Astrocyte of the spinal cord (primary cell): Measurements from ENCODE around the gene PANK2.
A peak's percentile ranks its signal among the peaks of the same experiment; 100 is the strongest.
"Not testable (repeated sequence)": the region's sequence is repeated elsewhere in the genome, so short reads cannot be mapped to it uniquely, and the experiment has no call there.

Source experiments
- DNase-seq: peaks from one replicate; pipeline ENCODE4 v3.0.0; 2011; ENCODE audit warnings: low read depth, low spot score
- H3K4me3 ChIP-seq: 2 replicates; pipeline ENCODE4 v1.5.1; 2011; ENCODE audit warnings: low read depth, mild to moderate bottlenecking, low read length, moderate library complexity
- in situ Hi-C: cut with HindIII; loops from 2 replicates; pipeline ENCODE4 v1.10.0; 2017; ENCODE audit warnings: low sequenced_read_pairs
- TF ChIP-seq, protein P1 (sequence below): IDR thresholded peaks from 2 replicates; pipeline ENCODE4 v1.5.1; 2012; ENCODE audit warnings: low read depth, mild to moderate bottlenecking, low read length, inconsistent platforms

The PANK2 gene

DNA sequence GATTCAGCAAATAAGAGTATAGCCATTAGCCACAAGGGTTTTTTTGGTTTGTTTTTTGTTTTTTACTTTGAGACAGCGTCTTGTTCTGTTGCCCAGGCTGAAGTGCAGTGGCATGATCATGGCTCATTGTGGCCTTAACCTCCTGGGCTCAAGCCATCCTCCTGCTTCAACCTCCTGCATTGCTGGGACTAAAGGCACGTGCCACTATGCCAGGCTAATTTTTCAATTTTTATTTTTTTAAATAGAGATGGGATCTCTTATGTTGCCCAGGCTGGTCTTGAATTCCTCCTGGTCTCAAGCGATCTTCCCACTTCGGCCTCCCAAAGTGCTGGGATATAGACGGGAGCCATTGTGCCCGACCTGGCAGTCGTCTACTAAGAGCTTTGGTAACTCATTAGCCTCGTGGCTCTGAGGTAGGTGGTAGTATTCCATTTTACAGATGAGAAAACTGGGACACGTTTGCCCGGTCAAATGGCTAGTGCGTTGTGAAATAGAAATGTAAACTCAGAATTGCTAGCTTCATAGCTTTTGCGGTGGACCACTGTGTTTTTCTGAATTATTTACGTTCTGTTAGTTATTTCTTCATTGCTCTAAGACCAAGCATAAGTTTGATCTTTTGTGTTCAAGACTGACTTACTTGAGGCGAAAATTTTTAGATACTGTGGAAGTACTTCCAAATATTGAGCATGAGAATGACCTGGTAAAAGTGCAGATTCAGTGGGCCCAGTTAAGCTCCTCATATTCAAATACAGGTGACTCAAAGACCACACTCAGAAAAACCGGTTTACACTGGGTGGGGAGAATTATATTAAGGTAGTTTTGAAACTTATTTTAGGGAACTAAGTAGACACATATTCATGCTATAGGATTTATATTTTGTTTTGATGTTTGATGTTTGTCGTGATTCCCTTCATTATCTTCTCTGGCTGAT lies 2.1 kb downstream of the PANK2 start:
- TF ChIP-seq, protein P1, sequence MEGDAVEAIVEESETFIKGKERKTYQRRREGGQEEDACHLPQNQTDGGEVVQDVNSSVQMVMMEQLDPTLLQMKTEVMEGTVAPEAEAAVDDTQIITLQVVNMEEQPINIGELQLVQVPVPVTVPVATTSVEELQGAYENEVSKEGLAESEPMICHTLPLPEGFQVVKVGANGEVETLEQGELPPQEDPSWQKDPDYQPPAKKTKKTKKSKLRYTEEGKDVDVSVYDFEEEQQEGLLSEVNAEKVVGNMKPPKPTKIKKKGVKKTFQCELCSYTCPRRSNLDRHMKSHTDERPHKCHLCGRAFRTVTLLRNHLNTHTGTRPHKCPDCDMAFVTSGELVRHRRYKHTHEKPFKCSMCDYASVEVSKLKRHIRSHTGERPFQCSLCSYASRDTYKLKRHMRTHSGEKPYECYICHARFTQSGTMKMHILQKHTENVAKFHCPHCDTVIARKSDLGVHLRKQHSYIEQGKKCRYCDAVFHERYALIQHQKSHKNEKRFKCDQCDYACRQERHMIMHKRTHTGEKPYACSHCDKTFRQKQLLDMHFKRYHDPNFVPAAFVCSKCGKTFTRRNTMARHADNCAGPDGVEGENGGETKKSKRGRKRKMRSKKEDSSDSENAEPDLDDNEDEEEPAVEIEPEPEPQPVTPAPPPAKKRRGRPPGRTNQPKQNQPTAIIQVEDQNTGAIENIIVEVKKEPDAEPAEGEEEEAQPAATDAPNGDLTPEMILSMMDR = no peak
- no peak for DNase-seq
- peak overlapping the region; percentile 88 for H3K4me3 ChIP-seq
- in situ Hi-C loops = no loop called here

DNA sequence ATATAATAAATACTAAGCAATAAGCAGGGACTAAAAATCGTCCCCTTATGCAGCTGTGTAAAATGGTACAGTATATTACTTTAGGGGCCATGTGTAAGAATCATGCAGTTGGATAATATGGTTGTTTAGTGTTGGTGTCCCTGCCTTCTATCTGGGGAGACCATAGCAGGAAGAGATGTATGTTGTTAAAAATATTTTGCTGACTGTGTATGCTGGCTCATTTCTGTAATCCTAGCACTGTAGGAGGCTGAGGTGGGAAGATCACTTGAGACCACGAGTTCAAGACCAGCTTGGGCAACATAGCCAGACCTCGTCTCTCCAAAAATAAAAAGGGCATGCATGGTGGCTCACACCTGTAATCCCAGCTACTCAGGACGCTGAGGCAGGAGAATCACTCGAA lies 5.6 kb downstream of the PANK2 start:
- no peak for DNase-seq
- H3K4me3 ChIP-seq = no peak overlapping the region
- in situ Hi-C loops = no loop called here
- TF ChIP-seq, protein P1 = no peak

DNA sequence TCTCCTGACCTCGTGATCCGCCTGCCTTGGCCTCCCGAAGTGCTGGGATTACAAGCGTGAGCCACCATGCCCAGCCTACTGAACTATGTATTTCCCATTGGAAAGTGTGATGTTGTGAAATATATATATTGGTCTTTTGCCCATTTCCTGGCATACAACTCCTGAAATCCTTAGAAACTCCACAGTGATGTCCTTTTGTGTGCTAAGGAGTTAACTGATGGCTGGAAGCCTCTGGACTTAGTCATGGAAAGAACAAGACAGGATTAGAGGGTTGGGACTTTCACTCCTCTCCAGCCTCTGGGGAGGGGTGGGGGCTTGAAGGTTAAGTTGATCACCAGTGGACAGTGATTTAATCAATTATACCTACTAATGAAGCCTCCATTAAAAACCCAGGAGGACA lies 7.1 kb downstream of the PANK2 start:
- in situ Hi-C loops = no loop called here
- no peak overlapping the region for H3K4me3 ChIP-seq
- TF ChIP-seq, protein P1 = no peak
- no peak for DNase-seq

DNA sequence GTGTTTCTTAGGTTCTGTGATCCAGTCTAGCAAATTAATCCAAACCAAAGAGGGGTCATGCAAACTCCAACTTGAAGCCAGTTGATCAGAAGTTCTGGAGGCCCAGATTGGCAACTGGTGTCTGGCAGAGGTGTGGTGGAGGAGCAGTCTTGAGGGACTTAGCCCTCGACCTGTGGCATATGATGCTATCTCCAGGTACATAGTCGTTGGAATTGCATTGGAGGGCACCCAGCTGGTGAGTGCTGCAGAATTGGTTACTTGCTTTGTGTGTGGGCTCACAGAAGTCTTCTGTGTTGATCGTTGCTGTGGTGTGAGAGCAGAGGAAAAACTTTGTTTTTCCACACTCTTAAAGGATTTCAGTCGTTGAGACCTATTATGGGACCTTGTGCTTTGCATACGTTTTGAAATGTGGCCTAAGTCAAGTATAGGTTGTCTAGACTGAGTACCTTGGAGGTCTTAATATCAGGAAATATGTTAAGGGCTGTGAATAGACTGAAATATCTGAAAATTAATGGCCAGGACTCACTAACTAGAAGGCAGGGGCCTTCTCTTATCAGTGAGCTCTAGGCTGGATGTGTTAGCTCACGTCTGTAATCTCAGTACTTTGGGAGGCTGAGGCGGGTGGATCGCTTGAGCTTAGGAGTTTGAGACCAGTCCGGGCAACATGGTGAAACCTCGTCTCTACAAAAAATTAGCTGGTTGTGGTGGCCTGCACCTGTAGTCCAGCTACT lies 7.8 kb downstream of the PANK2 start:
- TF ChIP-seq, protein P1 = no peak
- H3K4me3 ChIP-seq = no peak overlapping the region
- in situ Hi-C loops = no loop called here
- DNase-seq = no peak

DNA sequence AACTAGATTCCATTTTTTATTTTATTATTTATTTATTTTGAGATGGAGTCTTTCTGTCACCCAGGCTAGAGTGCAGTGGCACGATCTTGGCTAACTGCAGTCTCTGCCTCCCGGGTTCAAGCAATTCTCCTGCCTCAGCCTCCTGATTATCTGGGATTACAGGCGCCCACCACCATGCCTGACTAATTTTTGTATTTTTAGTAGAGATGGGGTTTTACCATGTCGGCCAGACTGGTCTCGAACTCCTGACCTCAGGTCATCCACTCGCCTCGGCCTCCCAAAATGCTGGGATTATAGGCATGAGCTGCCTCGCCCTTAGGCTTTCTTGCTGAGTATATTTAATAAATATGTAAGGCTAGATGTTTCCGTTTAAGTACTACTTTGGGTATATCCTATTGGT lies 9.0 kb downstream of the PANK2 start:
- in situ Hi-C loops, H3K4me3 ChIP-seq, DNase-seq: not testable (repeated sequence)

DNA sequence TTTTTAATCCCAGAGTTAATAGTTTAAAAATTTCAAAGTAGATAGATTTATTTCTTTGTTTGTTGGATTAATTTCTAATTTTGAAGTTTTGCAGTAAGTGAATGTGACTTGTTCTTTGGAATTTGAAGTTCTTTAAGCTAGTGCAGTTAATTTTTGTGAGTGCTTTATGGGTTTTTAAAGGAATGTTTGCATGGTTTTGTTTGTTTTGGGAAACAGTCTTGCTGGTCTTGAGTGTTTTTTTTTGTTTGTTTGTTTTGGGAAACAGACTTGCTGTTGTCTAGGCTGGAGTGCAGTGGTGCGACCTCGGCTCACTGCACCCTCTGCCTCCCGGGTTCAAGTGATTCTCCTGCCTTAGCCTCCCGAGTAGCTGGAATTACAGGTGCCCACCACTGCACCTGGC lies 9.5 kb downstream of the PANK2 start:
- in situ Hi-C loops = no loop called here
- H3K4me3 ChIP-seq = no peak overlapping the region
- no peak for DNase-seq
- TF ChIP-seq, protein P1 = no peak

DNA sequence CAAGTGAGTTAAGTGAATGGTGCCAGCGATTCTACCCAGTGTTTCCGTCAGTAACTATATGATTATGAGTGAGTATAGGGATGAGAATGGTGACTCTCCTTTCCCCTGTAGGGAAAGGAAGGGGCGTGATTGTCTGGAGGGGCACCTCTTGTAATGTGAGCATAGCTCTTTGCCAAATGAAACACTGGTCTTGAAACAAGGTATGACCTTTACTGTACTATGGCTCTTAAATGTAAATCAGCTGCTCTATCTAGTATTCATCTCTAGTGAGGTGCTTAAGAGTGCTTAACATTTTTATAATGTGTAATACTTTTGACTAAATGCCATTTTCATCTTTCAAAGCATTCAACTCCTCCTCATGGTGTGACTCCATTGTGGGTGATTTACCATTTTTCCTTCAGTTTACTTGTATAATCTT lies 11.0 kb downstream of the PANK2 start:
- in situ Hi-C loops = no loop called here
- TF ChIP-seq, protein P1 = no peak
- no peak for DNase-seq
- no peak overlapping the region for H3K4me3 ChIP-seq
